Coronary artery (tissue), 2 donors: ENCODE results near the gene B4GALT1.

Experiments used
- DNase-seq: peaks from one replicate; pipeline ENCODE4 v3.0.0-alpha.2; 2017; ENCODE audit warnings: low spot score
- H3K27ac ChIP-seq, 2 donors: fragments of 200-600 bp; sonication (generic); one replicate each; pipeline ENCODE4 v1.5.1; 2016 to 2019
- H3K4me3 ChIP-seq: fragments of 200-600 bp; sonication (generic); 2 replicates; pipeline ENCODE4 v1.5.1; 2016; ENCODE audit warnings: mild to moderate bottlenecking, moderate library complexity
- CTCF ChIP-seq: fragments of 200-600 bp; sonication (generic); IDR thresholded peaks from one replicate; pipeline ENCODE4 v1.5.1; 2019; ENCODE audit warnings: antibody characterized with exemption

The B4GALT1 gene

GRCh38 chr9:33117796-33118195 lies 49.3 kb downstream of the B4GALT1 start:
- no peak for TF ChIP-seq CTCF
- Histone ChIP-seq H3K27ac (peak overlapping the region in 1 of 2 donors; percentile 45), H3K4me3 (no peak overlapping the region)
- DNase-seq = no peak

- Histone ChIP-seq H3K27ac (peak overlapping the region in 1 of 2 donors; percentile 45), H3K4me3 (no peak overlapping the region)
- TF ChIP-seq CTCF = no peak
- DNase-seq = no peak
These were observed 49.8 kb downstream of the B4GALT1 start for GRCh38 chr9:33117306-33117705.

- Histone ChIP-seq H3K27ac (peak overlapping the region in 1 of 2 donors; percentile 39), H3K4me3 (no peak overlapping the region)
- TF ChIP-seq CTCF = no peak
- DNase-seq = no peak
These were observed 50.3 kb downstream of the B4GALT1 start for GRCh38 chr9:33116860-33117259.

GRCh38 chr9:33114746-33115145 lies 52.4 kb downstream of the B4GALT1 start:
- TF ChIP-seq CTCF = no peak
- no peak overlapping the region for H3K4me3 ChIP-seq
- H3K27ac ChIP-seq = no peak overlapping the region
- no peak for DNase-seq

- DNase-seq = no peak
- TF ChIP-seq CTCF = no peak
- no peak overlapping the region for H3K27ac ChIP-seq
- no peak overlapping the region for H3K4me3 ChIP-seq
These were observed 53.2 kb downstream of the B4GALT1 start for GRCh38 chr9:33113799-33114547.

GRCh38 chr9:33112094-33112493 lies 55.0 kb downstream of the B4GALT1 start:
- no peak overlapping the region for H3K4me3 ChIP-seq
- no peak for TF ChIP-seq CTCF
- no peak for DNase-seq
- H3K27ac ChIP-seq = no peak overlapping the region

GRCh38 chr9:33111631-33112030 lies 55.5 kb downstream of the B4GALT1 start:
- no peak overlapping the region for H3K27ac ChIP-seq
- TF ChIP-seq CTCF = no peak
- no peak for DNase-seq
- H3K4me3 ChIP-seq = no peak overlapping the region
